SK-N-SH treated with all-trans-retinoic acid at 6 μM for 48 hours (cell line): ENCODE results near the gene DNASE1L2.

Source experiments
- ATAC-seq: fragments of 200-7000 bp; cut with Tn5 transposase; 3 replicates; pipeline ENCODE4 v1.9.1; 2020; ENCODE audit warnings: mild to moderate bottlenecking, moderate library complexity
- ARNTL ChIP-seq: fragments of 450-650 bp; formaldehyde crosslinking; IDR thresholded peaks from 2 replicates; pipeline ENCODE4 v1.5.0; 2020; ENCODE audit warnings: low read depth, mild to moderate bottlenecking, moderate library complexity, borderline replicate concordance
- BACH2 ChIP-seq: fragments of 250-450 bp; sonication (Bioruptor Pico); IDR thresholded peaks from 2 replicates; pipeline ENCODE4 v1.9.0; 2021; ENCODE audit warnings: mild to moderate bottlenecking, borderline replicate concordance
- CSDC2 ChIP-seq: fragments of 250-450 bp; sonication (Bioruptor Pico); IDR thresholded peaks from 2 replicates; pipeline ENCODE4 v1.5.0; 2020; ENCODE audit warnings: mild to moderate bottlenecking, moderate library complexity
- ESRRG ChIP-seq: fragments of 250-450 bp; sonication (Bioruptor Pico); IDR thresholded peaks from 2 replicates; pipeline ENCODE4 v1.6.1; 2021; ENCODE audit warnings: mild to moderate bottlenecking
- GLIS3 ChIP-seq: fragments of 250-450 bp; sonication (Bioruptor Pico); IDR thresholded peaks from 2 replicates; pipeline ENCODE4 v1.5.0; 2020; ENCODE audit warnings: mild to moderate bottlenecking, moderate library complexity
- ISL1 ChIP-seq: fragments of 250-450 bp; sonication (Bioruptor Pico); IDR thresholded peaks from 2 replicates; pipeline ENCODE4 v2.1.2; 2022; ENCODE audit warnings: mild to moderate bottlenecking, moderate library complexity
- OSR1 ChIP-seq: fragments of 250-450 bp; sonication (Bioruptor Pico); IDR thresholded peaks from 2 replicates; pipeline ENCODE4 v1.8.0; 2022; ENCODE audit warnings: moderate library complexity, mild to moderate bottlenecking, inconsistent platforms
- POU6F1 ChIP-seq: fragments of 250-450 bp; sonication (Bioruptor Pico); IDR thresholded peaks from 2 replicates; pipeline ENCODE4 v1.8.0; 2021; ENCODE audit warnings: low read depth, mild to moderate bottlenecking, moderate library complexity, borderline replicate concordance
- PPARA ChIP-seq: fragments of 250-450 bp; sonication (Bioruptor Pico); IDR thresholded peaks from 2 replicates; pipeline ENCODE4 v1.5.0; 2020; ENCODE audit warnings: mild to moderate bottlenecking, borderline replicate concordance
- RARB ChIP-seq: fragments of 250-450 bp; sonication (Bioruptor Pico); IDR thresholded peaks from 2 replicates; pipeline ENCODE4 v1.8.0; 2021; ENCODE audit warnings: mild to moderate bottlenecking, moderate library complexity
- SNAI2 ChIP-seq: fragments of 250-450 bp; sonication (Bioruptor Pico); IDR thresholded peaks from 2 replicates; pipeline ENCODE4 v1.5.0; 2020; ENCODE audit warnings: mild to moderate bottlenecking, moderate library complexity
- TCF4 ChIP-seq: fragments of 250-450 bp; sonication (Bioruptor Pico); IDR thresholded peaks from 2 replicates; pipeline ENCODE4 v1.8.0; 2021; ENCODE audit warnings: mild to moderate bottlenecking, moderate library complexity, borderline replicate concordance
- TOX ChIP-seq: fragments of 250-450 bp; sonication (Bioruptor Pico); IDR thresholded peaks from 2 replicates; pipeline ENCODE4 v1.8.0; 2021; ENCODE audit warnings: mild to moderate bottlenecking, moderate library complexity, borderline replicate concordance
- TSHZ2 ChIP-seq: fragments of 250-450 bp; sonication (Bioruptor Pico); IDR thresholded peaks from 2 replicates; pipeline ENCODE4 v1.5.0; 2020; ENCODE audit warnings: mild to moderate bottlenecking, moderate library complexity
- ZC3H10 ChIP-seq: fragments of 250-450 bp; sonication (Bioruptor Pico); IDR thresholded peaks from 2 replicates; pipeline ENCODE4 v1.5.1; 2021; ENCODE audit warnings: mild to moderate bottlenecking, moderate library complexity
- ZFP3 ChIP-seq: fragments of 250-450 bp; sonication (Bioruptor Pico); IDR thresholded peaks from 2 replicates; pipeline ENCODE4 v1.5.0; 2020; ENCODE audit warnings: mild to moderate bottlenecking, moderate library complexity
- ZFP30 ChIP-seq: fragments of 450-650 bp; formaldehyde crosslinking; IDR thresholded peaks from 2 replicates; pipeline ENCODE4 v1.5.0; 2022; ENCODE audit warnings: mild to moderate bottlenecking, moderate library complexity
- ZNF70 ChIP-seq: fragments of 450-650 bp; formaldehyde crosslinking; IDR thresholded peaks from 2 replicates; pipeline ENCODE4 v1.5.0; 2020; ENCODE audit warnings: mild to moderate bottlenecking, moderate library complexity
- ZNF8 ChIP-seq: fragments of 450-650 bp; formaldehyde crosslinking; IDR thresholded peaks from 2 replicates; pipeline ENCODE4 v1.5.0; 2020; ENCODE audit warnings: mild to moderate bottlenecking, moderate library complexity
- TF ChIP-seq, protein P1 (sequence below): fragments of 250-450 bp; sonication (Bioruptor Pico); IDR thresholded peaks from 2 replicates; pipeline ENCODE4 v1.8.0; 2020; ENCODE audit warnings: mild to moderate bottlenecking, moderate library complexity, borderline replicate concordance
- TF ChIP-seq, protein P2 (sequence below): fragments of 250-450 bp; sonication (Bioruptor Pico); IDR thresholded peaks from 2 replicates; pipeline ENCODE4 v1.5.1; 2021; ENCODE audit warnings: mild to moderate bottlenecking, moderate library complexity

DNASE1L2 gene

GRCh38 chr16:2194166-2194834 is 41.9 kb upstream of the DNASE1L2 start (continued):
- TF ChIP-seq, protein P1, sequence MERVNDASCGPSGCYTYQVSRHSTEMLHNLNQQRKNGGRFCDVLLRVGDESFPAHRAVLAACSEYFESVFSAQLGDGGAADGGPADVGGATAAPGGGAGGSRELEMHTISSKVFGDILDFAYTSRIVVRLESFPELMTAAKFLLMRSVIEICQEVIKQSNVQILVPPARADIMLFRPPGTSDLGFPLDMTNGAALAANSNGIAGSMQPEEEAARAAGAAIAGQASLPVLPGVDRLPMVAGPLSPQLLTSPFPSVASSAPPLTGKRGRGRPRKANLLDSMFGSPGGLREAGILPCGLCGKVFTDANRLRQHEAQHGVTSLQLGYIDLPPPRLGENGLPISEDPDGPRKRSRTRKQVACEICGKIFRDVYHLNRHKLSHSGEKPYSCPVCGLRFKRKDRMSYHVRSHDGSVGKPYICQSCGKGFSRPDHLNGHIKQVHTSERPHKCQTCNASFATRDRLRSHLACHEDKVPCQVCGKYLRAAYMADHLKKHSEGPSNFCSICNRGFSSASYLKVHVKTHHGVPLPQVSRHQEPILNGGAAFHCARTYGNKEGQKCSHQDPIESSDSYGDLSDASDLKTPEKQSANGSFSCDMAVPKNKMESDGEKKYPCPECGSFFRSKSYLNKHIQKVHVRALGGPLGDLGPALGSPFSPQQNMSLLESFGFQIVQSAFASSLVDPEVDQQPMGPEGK (CRISPR knock-in tag), result no peak
- TF ChIP-seq BACH2 (CRISPR knock-in tag) (no peak), ZFP30 (CRISPR knock-in tag) (no peak), POU6F1 (CRISPR knock-in tag) (no peak), ZC3H10 (CRISPR knock-in tag) (no peak), TCF4 (CRISPR knock-in tag) (no peak), ISL1 (CRISPR knock-in tag) (no peak)
- TF ChIP-seq, all 23 proteins: peak for 0

DNA sequence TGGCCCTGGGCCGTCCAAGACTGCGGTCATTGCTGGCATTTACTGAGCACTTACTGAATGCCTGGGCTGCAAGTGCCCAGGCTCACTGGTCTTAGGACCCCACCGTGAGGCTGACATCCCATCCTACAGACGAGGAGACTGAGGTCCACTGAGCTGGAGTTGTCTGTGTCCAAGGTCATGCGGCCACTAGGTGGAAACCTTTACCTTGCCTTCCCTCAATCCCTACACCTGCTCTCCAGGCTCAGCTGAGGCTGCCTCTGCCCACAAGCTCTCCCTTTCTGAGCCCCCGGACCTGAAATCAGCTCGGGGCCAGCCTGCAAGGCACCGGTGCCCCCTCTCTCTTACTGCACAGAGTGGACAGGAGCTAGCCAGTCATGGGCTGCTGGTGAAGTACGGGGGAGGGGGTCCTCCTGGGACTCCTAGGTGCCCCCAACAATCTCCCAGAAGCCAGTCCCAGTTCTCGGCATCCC is 41.4 kb upstream of the DNASE1L2 start:
- no peak for TF ChIP-seq POU6F1 (CRISPR knock-in tag)
- TF ChIP-seq, protein P1 (CRISPR knock-in tag), result no peak
- no peak for TF ChIP-seq TOX (CRISPR knock-in tag)
- no peak for TF ChIP-seq ARNTL (CRISPR knock-in tag)
- no peak for TF ChIP-seq GLIS3 (CRISPR knock-in tag)
- no peak for TF ChIP-seq ESRRG
- ATAC-seq, result peak; percentile 80

- peak; percentile 30 for ATAC-seq
- TF ChIP-seq ZFP3 (CRISPR knock-in tag), result no peak
- no peak for TF ChIP-seq SNAI2 (CRISPR knock-in tag)
- TF ChIP-seq TSHZ2 (CRISPR knock-in tag), result no peak
- no peak for TF ChIP-seq ZNF8 (CRISPR knock-in tag)
- TF ChIP-seq PPARA (CRISPR knock-in tag), result no peak
- TF ChIP-seq ZFP30 (CRISPR knock-in tag), result no peak
- TF ChIP-seq ZNF70 (CRISPR knock-in tag), result no peak
- no peak for TF ChIP-seq POU6F1 (CRISPR knock-in tag)
- no peak for TF ChIP-seq ZC3H10 (CRISPR knock-in tag)
- TF ChIP-seq ESRRG, result no peak
- TF ChIP-seq ISL1 (CRISPR knock-in tag), result no peak
- TF ChIP-seq RARB (CRISPR knock-in tag), result no peak
- TF ChIP-seq ARNTL (CRISPR knock-in tag), result no peak
- TF ChIP-seq, protein P2, sequence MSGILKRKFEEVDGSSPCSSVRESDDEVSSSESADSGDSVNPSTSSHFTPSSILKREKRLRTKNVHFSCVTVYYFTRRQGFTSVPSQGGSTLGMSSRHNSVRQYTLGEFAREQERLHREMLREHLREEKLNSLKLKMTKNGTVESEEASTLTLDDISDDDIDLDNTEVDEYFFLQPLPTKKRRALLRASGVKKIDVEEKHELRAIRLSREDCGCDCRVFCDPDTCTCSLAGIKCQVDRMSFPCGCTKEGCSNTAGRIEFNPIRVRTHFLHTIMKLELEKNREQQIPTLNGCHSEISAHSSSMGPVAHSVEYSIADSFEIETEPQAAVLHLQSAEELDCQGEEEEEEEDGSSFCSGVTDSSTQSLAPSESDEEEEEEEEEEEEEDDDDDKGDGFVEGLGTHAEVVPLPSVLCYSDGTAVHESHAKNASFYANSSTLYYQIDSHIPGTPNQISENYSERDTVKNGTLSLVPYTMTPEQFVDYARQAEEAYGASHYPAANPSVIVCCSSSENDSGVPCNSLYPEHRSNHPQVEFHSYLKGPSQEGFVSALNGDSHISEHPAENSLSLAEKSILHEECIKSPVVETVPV (CRISPR knock-in tag), result no peak
- TF ChIP-seq CSDC2 (CRISPR knock-in tag), result no peak
- TF ChIP-seq OSR1 (CRISPR knock-in tag), result no peak
These were observed 40.7 kb upstream of the DNASE1L2 start for GRCh38 chr16:2195322-2196161.
